ENCODE data around the gene NEUROD2. TPM values are rescaled to one million over a fixed set of nuclear protein-coding genes. Genes with fewer than 3 reads are reported as not detected.
A peak's percentile ranks its signal among the peaks of the same experiment; 100 is the strongest.

The NEUROD2 gene
- total and polyA plus RNA-seq, 2 of the 13 experiments (the other 11 are each of a cell fraction or from before 2014, with no cell fraction given), result not detected

DNA sequence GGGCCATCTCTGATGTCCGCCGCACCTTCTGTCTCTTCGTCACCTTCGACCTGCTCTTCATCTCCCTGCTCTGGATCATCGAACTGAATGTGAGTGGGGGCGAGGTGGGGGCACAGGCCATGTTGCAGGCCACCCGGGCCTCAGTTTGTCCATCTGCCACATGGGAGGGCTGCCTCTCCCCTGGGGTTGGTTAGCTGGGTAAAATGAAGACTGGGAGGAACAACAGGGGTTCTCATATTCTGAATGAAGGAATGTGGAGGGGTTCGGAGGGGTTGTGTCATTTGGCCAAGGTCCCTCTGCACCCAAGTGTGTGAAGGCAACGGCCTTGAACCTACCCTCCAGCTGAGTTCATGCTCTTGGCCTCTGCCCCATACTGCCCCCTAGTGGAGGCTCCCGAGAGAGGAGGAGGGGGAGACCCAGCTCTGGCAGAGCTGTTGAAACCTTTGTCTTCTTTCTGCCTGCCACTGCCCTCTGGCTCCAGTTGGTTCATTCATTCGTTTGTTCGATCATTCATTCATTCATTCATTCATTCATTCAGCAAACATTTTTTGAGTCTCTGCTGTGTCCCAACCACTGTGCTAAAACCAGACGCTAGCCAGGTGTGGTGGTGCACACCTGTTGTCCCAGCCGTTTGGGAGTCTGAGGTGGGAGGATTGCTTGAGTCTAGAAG is 46.1 kb upstream of the NEUROD2 start (continued):
- no peak for TF ChIP-seq RBFOX2 (IDR thresholded peaks at IDR 0.05; ENCODE audit: low read depth, low read length)
- TF ChIP-seq JDP2 (CRISPR knock-in tag; IDR thresholded peaks at IDR 0.05; ENCODE audit: borderline replicate concordance), result no peak
- TF ChIP-seq KLF6 (CRISPR knock-in tag; IDR thresholded peaks at IDR 0.05), result no peak
- TF ChIP-seq, protein P1, sequence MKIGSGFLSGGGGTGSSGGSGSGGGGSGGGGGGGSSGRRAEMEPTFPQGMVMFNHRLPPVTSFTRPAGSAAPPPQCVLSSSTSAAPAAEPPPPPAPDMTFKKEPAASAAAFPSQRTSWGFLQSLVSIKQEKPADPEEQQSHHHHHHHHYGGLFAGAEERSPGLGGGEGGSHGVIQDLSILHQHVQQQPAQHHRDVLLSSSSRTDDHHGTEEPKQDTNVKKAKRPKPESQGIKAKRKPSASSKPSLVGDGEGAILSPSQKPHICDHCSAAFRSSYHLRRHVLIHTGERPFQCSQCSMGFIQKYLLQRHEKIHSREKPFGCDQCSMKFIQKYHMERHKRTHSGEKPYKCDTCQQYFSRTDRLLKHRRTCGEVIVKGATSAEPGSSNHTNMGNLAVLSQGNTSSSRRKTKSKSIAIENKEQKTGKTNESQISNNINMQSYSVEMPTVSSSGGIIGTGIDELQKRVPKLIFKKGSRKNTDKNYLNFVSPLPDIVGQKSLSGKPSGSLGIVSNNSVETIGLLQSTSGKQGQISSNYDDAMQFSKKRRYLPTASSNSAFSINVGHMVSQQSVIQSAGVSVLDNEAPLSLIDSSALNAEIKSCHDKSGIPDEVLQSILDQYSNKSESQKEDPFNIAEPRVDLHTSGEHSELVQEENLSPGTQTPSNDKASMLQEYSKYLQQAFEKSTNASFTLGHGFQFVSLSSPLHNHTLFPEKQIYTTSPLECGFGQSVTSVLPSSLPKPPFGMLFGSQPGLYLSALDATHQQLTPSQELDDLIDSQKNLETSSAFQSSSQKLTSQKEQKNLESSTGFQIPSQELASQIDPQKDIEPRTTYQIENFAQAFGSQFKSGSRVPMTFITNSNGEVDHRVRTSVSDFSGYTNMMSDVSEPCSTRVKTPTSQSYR (CRISPR knock-in tag; IDR thresholded peaks at IDR 0.05; ENCODE audit: borderline replicate concordance), result 0 out of 2 replicates have a peak, but pooled peaks have one; percentile 46
- 0 out of 2 replicates have a peak, but pooled peaks have one; percentile 26 for TF ChIP-seq MEIS2 (CRISPR knock-in tag; IDR thresholded peaks at IDR 0.05)
- TF ChIP-seq ZNF44 (CRISPR knock-in tag; IDR thresholded peaks at IDR 0.05), result no peak
- TF ChIP-seq ZNF10 (CRISPR knock-in tag; IDR thresholded peaks at IDR 0.05; ENCODE audit: borderline replicate concordance, low read depth), result no peak
- TF ChIP-seq XRCC5 (optimal IDR thresholded peaks at IDR 0.05; ENCODE audit: low read length), result peak; percentile 97
- no peak for TF ChIP-seq ZNF674 (CRISPR knock-in tag; IDR thresholded peaks at IDR 0.05; ENCODE audit: low read depth)
- TF ChIP-seq, protein P2, sequence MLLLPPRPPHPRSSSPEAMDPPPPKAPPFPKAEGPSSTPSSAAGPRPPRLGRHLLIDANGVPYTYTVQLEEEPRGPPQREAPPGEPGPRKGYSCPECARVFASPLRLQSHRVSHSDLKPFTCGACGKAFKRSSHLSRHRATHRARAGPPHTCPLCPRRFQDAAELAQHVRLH (CRISPR knock-in tag; IDR thresholded peaks at IDR 0.05; ENCODE audit: borderline replicate concordance, low read depth), result peak; percentile 77; the same call in 1 of the 2 replicates
- TF ChIP-seq MEF2D (CRISPR knock-in tag; IDR thresholded peaks at IDR 0.05), result no peak
- TF ChIP-seq, protein P3, sequence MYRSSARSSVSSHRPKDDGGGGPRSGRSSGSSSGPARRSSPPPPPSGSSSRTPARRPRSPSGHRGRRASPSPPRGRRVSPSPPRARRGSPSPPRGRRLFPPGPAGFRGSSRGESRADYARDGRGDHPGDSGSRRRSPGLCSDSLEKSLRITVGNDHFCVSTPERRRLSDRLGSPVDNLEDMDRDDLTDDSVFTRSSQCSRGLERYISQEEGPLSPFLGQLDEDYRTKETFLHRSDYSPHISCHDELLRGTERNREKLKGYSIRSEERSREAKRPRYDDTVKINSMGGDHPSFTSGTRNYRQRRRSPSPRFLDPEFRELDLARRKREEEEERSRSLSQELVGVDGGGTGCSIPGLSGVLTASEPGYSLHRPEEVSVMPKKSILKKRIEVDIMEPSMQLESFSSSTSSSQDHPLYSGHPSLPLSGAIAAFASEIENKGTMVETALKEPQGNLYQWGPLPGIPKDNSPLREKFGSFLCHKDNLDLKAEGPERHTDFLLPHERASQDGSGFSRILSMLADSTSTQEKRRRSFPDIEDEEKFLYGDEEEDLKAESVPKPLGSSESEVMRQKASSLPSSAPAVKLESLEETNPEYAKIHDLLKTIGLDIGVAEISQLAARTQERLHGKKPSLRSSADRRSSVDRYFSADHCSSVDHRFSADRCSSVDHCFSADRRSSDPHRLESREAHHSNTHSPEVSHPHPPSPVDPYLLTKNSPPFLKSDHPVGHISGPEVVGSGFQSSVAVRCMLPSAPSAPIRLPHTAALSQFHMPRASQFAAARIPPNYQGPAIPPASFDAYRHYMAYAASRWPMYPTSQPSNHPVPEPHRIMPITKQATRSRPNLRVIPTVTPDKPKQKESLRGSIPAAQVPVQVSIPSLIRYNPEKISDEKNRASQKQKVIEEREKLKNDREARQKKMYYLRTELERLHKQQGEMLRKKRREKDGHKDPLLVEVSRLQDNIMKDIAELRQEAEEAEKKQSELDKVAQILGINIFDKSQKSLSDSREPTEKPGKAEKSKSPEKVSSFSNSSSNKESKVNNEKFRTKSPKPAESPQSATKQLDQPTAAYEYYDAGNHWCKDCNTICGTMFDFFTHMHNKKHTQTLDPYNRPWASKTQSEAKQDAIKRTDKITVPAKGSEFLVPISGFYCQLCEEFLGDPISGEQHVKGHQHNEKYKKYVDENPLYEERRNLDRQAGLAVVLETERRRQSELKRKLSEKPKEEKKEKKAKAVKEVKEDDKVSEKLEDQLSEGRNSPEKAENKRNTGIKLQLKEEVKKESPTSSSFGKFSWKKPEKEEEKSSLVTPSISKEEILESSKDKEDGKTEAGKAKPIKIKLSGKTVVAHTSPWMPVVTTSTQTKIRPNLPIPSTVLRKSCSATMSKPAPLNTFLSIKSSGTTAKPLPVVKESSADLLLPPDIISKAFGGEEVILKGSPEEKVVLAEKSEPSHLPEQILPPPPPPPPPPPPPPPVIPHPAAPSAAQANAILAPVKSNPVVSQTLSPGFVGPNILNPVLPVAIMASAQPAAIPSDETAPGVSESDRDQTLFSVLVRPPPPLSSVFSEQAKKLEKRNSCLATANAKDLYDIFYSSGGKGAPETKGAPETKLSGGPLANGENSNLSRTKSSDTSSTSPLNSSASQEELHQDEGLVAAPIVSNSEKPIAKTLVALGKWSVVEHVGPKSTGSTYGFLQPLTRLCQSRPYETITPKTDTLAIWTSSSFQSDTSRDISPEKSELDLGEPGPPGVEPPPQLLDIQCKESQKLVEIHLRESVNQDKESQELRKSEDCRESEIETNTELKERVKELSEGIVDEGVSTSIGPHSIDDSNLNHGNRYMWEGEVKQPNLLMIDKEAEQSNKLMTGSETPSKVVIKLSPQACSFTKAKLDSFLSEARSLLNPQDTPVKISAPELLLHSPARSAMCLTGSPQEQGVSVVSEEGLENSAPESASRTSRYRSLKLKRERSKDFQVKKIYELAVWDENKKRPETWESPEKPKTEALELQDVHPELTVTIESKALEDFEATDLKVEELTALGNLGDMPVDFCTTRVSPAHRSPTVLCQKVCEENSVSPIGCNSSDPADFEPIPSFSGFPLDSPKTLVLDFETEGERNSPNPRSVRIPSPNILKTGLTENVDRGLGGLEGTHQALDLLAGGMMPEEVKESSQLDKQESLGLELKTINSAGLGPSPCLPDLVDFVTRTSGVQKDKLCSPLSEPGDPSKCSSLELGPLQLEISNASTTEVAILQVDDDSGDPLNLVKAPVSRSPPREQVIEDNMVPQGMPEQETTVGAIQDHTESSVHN (CRISPR knock-in tag; IDR thresholded peaks at IDR 0.05), result no peak; the same call in 1 of the 2 replicates
- TF ChIP-seq ZNF556 (CRISPR knock-in tag; IDR thresholded peaks at IDR 0.05; ENCODE audit: borderline replicate concordance), result peak; percentile 69; the same call in 1 of the 2 replicates
- TF ChIP-seq BRCA1 (CRISPR knock-in tag; IDR thresholded peaks at IDR 0.05), result no peak
- TF ChIP-seq, protein P4, sequence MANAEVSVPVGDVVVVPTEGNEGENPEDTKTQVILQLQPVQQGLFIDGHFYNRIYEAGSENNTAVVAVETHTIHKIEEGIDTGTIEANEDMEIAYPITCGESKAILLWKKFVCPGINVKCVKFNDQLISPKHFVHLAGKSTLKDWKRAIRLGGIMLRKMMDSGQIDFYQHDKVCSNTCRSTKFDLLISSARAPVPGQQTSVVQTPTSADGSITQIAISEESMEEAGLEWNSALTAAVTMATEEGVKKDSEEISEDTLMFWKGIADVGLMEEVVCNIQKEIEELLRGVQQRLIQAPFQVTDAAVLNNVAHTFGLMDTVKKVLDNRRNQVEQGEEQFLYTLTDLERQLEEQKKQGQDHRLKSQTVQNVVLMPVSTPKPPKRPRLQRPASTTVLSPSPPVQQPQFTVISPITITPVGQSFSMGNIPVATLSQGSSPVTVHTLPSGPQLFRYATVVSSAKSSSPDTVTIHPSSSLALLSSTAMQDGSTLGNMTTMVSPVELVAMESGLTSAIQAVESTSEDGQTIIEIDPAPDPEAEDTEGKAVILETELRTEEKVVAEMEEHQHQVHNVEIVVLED (CRISPR knock-in tag; IDR thresholded peaks at IDR 0.05; ENCODE audit: borderline replicate concordance), result no peak

Data from HepG2 (cell line).